Chondrocyte (in vitro differentiated cells): Measurements from ENCODE around the gene THAP3. TPM values are rescaled to one million over a fixed set of nuclear protein-coding genes. Genes with fewer than 3 reads are reported as not detected.

Experiments used
- DNase-seq: peaks from one replicate; pipeline ENCODE4 v3.0.0; 2021; ENCODE audit warnings: mixed read lengths, low spot score
- H3K27ac Mint-ChIP-seq: one replicate; pipeline ENCODE4 v1.8.0; 2021; ENCODE audit warnings: mild to moderate bottlenecking, moderate library complexity, mixed read lengths; ENCODE audit not compliant: unreplicated experiment
- H3K27me3 Mint-ChIP-seq: 2 replicates; pipeline ENCODE4 v1.8.0; 2021; ENCODE audit warnings: low read depth, mixed read lengths
- H3K36me3 Mint-ChIP-seq: 2 replicates; pipeline ENCODE4 v1.8.0; 2021; ENCODE audit warnings: low read depth, mixed read lengths
- H3K4me1 Mint-ChIP-seq: 2 replicates; pipeline ENCODE4 v1.8.0; 2021; ENCODE audit warnings: low read depth, mild to moderate bottlenecking, mixed read lengths
- H3K4me3 Mint-ChIP-seq: one replicate; pipeline ENCODE4 v1.8.0; 2021; ENCODE audit warnings: mild to moderate bottlenecking, moderate library complexity, mixed read lengths; ENCODE audit not compliant: unreplicated experiment
- H3K9me3 Mint-ChIP-seq: 2 replicates; pipeline ENCODE4 v1.8.0; 2021; ENCODE audit warnings: low read depth, mixed read lengths
- total RNA-seq: library from RNA; stranded (reverse); gene quantifications from 3 replicates; pipeline ENCODE4 v1.2.1, GENCODE V29; 2021
- TF ChIP-seq, protein P1 (sequence below): fragments of 200-600 bp; sonication (generic); IDR thresholded peaks from 2 replicates; pipeline ENCODE4 v1.5.0; 2021; ENCODE audit warnings: antibody characterized with exemption, mild to moderate bottlenecking, moderate library complexity

THAP3 gene
- total RNA-seq, 1 donor from 2014 or later = 12.9 TPM

DNA sequence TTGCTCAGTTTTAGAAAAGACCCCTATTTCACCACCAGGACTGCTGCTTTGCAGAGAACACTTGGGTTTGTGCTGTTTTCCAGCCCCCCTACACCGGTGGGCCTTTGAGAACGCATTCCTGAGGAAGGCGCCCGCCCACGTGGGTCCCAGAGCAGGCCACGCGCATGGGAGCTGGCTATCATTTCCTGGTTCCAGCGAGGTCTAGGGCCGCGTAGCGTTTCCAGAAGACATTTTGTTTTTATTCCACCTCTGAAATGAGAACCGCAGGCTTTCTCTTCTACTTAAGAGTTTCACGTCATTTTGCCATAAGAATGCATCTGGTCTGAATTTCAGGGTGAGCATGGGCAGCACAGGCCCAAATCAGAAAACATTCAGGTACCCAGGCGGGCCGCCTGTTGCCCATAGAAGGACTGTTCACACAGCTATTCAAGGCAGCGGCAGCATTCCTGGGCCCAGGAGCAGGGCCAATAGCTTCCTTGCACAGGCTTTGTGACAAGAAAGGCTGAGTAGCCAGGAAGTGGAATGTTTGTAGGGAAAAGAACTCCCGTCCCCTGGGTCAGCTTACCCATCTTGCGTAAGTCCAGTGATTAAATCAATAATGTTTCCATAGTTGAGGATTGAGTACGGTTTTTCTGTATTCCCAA lies 20.6 kb upstream of the THAP3 start:
- H3K9me3 Mint-ChIP-seq = no peaks in the 10 kb centered on the region
- H3K4me1 Mint-ChIP-seq = peaks cover 37% of the 10 kb centered on the region
- no peaks in the 10 kb centered on the region for H3K36me3 Mint-ChIP-seq
- TF ChIP-seq, protein P1, sequence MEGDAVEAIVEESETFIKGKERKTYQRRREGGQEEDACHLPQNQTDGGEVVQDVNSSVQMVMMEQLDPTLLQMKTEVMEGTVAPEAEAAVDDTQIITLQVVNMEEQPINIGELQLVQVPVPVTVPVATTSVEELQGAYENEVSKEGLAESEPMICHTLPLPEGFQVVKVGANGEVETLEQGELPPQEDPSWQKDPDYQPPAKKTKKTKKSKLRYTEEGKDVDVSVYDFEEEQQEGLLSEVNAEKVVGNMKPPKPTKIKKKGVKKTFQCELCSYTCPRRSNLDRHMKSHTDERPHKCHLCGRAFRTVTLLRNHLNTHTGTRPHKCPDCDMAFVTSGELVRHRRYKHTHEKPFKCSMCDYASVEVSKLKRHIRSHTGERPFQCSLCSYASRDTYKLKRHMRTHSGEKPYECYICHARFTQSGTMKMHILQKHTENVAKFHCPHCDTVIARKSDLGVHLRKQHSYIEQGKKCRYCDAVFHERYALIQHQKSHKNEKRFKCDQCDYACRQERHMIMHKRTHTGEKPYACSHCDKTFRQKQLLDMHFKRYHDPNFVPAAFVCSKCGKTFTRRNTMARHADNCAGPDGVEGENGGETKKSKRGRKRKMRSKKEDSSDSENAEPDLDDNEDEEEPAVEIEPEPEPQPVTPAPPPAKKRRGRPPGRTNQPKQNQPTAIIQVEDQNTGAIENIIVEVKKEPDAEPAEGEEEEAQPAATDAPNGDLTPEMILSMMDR = peak; percentile 45
- DNase-seq = no peak
- H3K27me3 Mint-ChIP-seq = no peaks in the 10 kb centered on the region
- H3K4me3 Mint-ChIP-seq = peak overlapping the region; percentile 73
- peak overlapping the region; percentile 99 for H3K27ac Mint-ChIP-seq

DNA sequence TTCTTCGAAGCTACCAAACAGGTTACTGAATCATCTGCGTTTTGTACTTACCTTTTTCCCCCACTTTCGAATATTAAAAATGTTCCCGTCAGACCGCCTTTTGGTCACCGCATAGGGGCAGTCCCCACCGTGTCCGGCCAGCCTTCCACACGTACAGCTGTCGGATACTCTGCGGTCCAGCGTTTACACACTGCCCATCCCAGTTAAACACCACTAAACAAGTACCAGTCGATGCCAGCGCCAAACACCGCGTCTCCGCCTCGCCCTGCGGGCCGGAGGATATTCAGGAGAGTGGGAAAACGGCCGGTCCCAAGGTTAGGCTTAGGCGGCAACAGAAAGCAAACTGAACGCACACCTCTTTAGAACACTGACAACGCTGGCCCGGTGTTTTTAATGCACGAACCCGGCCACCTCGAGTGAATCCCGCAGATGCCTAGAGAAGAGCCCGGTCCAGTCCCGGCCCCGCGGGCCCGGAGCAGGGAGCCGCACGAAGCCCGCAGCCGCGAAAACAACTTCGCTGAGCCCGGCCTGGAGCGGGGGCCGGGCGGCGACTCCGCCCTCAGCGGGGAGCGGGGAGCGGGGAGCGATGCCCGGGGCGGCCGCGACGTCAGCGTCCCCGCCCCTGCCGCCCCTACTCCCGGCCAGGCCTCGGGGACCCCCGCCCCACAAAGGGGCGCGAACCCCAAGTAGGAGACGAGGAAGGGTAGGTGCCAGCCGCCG lies 11.9 kb upstream of the THAP3 start:
- no peaks in the 10 kb centered on the region for H3K36me3 Mint-ChIP-seq
- DNase-seq = no peak
- no peaks in the 10 kb centered on the region for H3K27me3 Mint-ChIP-seq
- H3K27ac Mint-ChIP-seq = peak overlapping the region; percentile 94
- TF ChIP-seq, protein P1 = peak; percentile 37
- no peaks in the 10 kb centered on the region for H3K9me3 Mint-ChIP-seq
- peak overlapping the region; percentile 90 for H3K4me3 Mint-ChIP-seq
- H3K4me1 Mint-ChIP-seq = peaks cover 44% of the 10 kb centered on the region

DNA sequence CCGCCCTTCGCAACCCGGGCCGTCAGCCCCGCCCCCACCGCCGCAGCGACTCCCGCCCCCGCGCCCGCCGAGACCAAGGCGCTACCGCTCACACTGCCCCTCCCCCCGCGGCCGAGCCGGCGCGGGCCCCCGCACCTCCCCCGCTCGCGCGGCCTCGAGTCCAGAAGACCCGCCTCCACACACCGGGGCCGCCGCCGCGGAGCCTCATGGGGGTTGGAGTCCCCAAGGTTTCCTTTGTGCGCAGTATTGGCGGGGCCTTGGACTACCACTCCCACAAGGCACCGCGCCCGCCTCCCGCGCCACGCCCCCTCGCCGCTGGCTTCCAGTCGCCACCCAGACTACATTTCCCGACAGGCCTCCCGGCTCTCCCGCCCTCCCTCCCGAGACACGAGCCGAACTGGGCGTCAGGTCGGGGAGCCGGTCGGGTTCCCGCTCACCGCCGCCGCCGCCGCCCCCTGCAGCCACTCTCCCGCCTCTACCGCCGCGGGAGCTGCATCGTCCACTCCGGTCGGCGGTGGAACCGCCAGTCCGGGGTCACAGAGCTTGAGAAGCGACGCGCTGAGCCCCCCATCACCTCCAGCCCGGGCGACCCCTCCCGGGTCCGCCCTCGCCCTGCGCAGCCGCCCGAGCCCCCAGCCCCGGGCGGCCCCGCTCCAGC lies 11.2 kb upstream of the THAP3 start, which contains the start of gene PHF13:
Gene PHF13, plus strand, starts transcription at position 371 of the 658 bp plus-strand sequence. CDS start 336 bp downstream, outside the sequence.
- no peaks in the 10 kb centered on the region for H3K9me3 Mint-ChIP-seq
- TF ChIP-seq, protein P1 = no peak
- DNase-seq = peak; percentile 100
- H3K27ac Mint-ChIP-seq = peak within 1 kb of the TSS; percentile 94
- H3K27me3 Mint-ChIP-seq = no peaks in the 10 kb centered on the region
- peaks cover 42% of the 10 kb centered on the region for H3K4me1 Mint-ChIP-seq
- H3K4me3 Mint-ChIP-seq = peak within 1 kb of the TSS; percentile 90
- no peaks in the 10 kb centered on the region for H3K36me3 Mint-ChIP-seq

DNA sequence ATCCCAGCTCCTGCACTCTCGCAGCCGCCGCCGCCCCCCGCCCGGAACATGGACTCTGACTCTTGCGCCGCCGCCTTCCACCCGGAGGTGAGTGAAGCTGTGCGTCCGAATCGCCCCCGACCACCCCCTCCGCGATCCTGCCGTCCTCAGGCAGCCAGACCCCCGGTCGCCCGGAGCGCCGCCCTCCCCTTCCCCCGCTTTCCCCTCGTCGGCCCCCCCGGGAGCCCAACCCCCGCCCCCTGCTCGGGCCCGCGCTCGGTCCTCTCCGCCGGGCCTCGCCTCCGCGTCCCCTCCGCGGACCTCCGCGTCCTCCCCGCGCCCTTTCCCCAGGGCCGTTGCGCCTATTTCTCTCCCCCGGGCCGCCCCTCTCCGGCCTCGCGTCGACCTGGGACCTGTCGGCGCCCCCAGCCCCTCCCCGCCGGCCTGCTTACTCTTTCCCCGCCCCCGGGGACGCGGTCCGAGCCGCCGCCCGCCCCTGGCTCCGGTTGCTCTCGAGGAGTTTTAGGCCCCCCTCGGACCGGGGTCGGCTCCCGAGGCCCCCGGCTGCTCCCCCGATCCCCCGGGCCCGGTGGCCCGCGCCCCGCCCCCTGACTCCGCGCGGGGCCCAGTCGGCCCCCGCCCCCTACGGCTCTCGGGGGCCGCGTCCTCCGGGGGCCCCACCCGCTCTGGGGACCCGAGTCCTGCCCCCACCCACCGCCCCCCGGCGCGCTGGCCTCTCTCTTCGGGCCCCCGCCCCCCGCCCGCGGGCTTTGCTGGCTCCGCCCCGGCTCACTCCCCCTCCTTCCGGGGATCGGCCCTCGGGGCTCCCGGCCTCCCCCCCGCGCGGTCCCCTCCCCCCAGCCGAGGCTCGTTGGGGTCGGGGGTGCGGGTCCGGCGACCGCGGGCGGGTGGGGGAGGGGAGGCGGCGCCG lies 10.4 kb upstream of the THAP3 start:
- no peaks in the 10 kb centered on the region for H3K27me3 Mint-ChIP-seq
- no peaks in the 10 kb centered on the region for H3K9me3 Mint-ChIP-seq
- no peak for DNase-seq
- peak overlapping the region; percentile 45 for H3K27ac Mint-ChIP-seq
- peaks cover 40% of the 10 kb centered on the region for H3K4me1 Mint-ChIP-seq
- TF ChIP-seq, protein P1 = no peak
- peak overlapping the region; percentile 68 for H3K4me3 Mint-ChIP-seq
- H3K36me3 Mint-ChIP-seq = peaks cover 3% of the 10 kb centered on the region
